AG04450 (cell line): Measurements from ENCODE around the gene PKN3. TPM values are rescaled to one million over a fixed set of nuclear protein-coding genes. Genes with fewer than 3 reads are reported as not detected.
A peak's percentile ranks its signal among the peaks of the same experiment; 100 is the strongest.

ENCODE experiments used
- CTCF ChIA-PET: fragments of 300-600, 350-600 bp; formaldehyde crosslinking; extraction: SDS; loops from one replicate; lab custom pipeline; 2022; ENCODE audit warnings: antibody characterized with exemption, inconsistent platforms; lab: Charles Lee
- POLR2A ChIA-PET: fragments of 350-600 bp; formaldehyde crosslinking; extraction: SDS; loops from one replicate; lab custom pipeline; 2021; ENCODE audit warnings: antibody characterized with exemption, inconsistent platforms; lab: Yijun Ruan, JAX
- DNase-seq: peaks from one replicate; pipeline ENCODE4 v3.0.0-alpha.2; 2011; ENCODE audit warnings: low read depth, low spot score
- H3K27ac ChIP-seq: one replicate; pipeline ENCODE4 v1.5.1; 2012; ENCODE audit warnings: low read depth, low read length, control low read depth
- H3K27me3 ChIP-seq: one replicate; pipeline ENCODE4 v1.6.0; 2012; ENCODE audit warnings: low read length; ENCODE audit not compliant: control insufficient read depth, insufficient read depth
- H3K4me3 ChIP-seq: 2 replicates; pipeline ENCODE4 v1.5.1; 2011; ENCODE audit warnings: mild to moderate bottlenecking, low read depth, low read length, control low read depth
- H3K9me3 ChIP-seq: 2 replicates; pipeline ENCODE4 v1.5.1; 2012; ENCODE audit warnings: low read length; ENCODE audit not compliant: control insufficient read depth, insufficient read depth
- polyA plus RNA-seq: library from polyadenylated mRNA; depleted of rRNA; stranded (reverse); fragments of >200 nt; gene quantifications from 2 replicates; pipeline ENCODE4 v1.2.3, GENCODE V29; 2011
- TF ChIP-seq, protein P1 (sequence below): IDR thresholded peaks from 2 replicates; pipeline ENCODE4 v1.5.1; 2011; ENCODE audit warnings: low read depth, low read length, control low read depth, inconsistent platforms

Gene PKN3
- polyA plus RNA-seq, 1 experiment: 2.2 TPM

- H3K9me3 ChIP-seq: no peaks in the 10 kb centered on the region; the same call in 1 of the 2 replicates
- H3K4me3 ChIP-seq: no peak overlapping the region
- H3K27ac ChIP-seq: no peak overlapping the region
- ChIA-PET POLR2A (no interaction called here), CTCF (interaction anchor here (0.5 to 3.1 kb wide), 13 partner anchors 8 to 390 kb away, joined by 3 to 22 read pairs (median 4); partner anchors contain the start of genes ENDOG, PKN3 and ZDHHC12)
- TF ChIP-seq, protein P1, sequence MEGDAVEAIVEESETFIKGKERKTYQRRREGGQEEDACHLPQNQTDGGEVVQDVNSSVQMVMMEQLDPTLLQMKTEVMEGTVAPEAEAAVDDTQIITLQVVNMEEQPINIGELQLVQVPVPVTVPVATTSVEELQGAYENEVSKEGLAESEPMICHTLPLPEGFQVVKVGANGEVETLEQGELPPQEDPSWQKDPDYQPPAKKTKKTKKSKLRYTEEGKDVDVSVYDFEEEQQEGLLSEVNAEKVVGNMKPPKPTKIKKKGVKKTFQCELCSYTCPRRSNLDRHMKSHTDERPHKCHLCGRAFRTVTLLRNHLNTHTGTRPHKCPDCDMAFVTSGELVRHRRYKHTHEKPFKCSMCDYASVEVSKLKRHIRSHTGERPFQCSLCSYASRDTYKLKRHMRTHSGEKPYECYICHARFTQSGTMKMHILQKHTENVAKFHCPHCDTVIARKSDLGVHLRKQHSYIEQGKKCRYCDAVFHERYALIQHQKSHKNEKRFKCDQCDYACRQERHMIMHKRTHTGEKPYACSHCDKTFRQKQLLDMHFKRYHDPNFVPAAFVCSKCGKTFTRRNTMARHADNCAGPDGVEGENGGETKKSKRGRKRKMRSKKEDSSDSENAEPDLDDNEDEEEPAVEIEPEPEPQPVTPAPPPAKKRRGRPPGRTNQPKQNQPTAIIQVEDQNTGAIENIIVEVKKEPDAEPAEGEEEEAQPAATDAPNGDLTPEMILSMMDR: no peak
- DNase-seq: no peak
- H3K27me3 ChIP-seq: no peaks in the 10 kb centered on the region
These were observed 30.3 kb downstream of the PKN3 start for GRCh38 chr9:128732576-128732975.

GRCh38 chr9:128733256-128733655, 31.0 kb downstream of the PKN3 start:
- TF ChIP-seq, protein P1: peak; percentile 83
- POLR2A ChIA-PET: no interaction called here
- CTCF ChIA-PET: interaction anchor here (0.5 to 3.1 kb wide), 14 partner anchors 9 to 390 kb away, joined by 3 to 22 read pairs (median 4); partner anchors contain the start of genes ENDOG, PKN3 and ZDHHC12
- no peaks in the 10 kb centered on the region; the same call in 1 of the 2 replicates for H3K9me3 ChIP-seq
- H3K27me3 ChIP-seq: no peaks in the 10 kb centered on the region
- no peak overlapping the region for H3K4me3 ChIP-seq
- peak; percentile 53 for DNase-seq
- H3K27ac ChIP-seq: no peak overlapping the region

DNA sequence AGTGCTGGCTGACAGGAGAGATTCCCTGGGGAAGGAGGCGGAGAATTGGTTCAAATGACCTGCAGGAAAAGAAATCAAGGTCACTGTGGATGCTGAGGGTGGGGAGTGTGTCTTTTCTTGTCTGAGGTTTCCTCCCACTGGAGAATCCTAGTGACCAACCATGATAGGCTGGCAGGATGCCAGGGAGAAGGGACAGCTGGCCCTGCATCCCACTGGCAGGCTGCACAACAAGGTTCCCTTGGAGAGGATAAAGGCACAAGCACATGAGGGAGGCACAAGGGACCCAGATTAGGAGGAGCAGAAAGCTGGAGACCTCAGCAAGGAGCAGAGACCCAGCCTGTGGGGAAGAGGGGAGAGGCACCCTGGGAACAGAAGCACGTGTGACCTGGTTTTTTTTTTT, 33.1 kb downstream of the PKN3 start:
- ChIA-PET CTCF (interaction anchor here (1.1 kb wide), 1 partner anchor 83 kb away, joined by 3 read pairs; the partner anchor contains the start of gene ENDOG), POLR2A (no interaction called here)
- TF ChIP-seq, protein P1: no peak
- Histone ChIP-seq H3K9me3 (no peaks in the 10 kb centered on the region), H3K4me3 (no peak overlapping the region), H3K27ac (no peak overlapping the region), H3K27me3 (no peaks in the 10 kb centered on the region)
- no peak for DNase-seq

- DNase-seq: no peak
- no peaks in the 10 kb centered on the region for H3K9me3 ChIP-seq
- no peak overlapping the region for H3K4me3 ChIP-seq
- no peak overlapping the region for H3K27ac ChIP-seq
- POLR2A ChIA-PET: no interaction called here
- H3K27me3 ChIP-seq: no peaks in the 10 kb centered on the region
- CTCF ChIA-PET: interaction anchor here (1.1 to 1.2 kb wide), 2 partner anchors 10 to 41 kb away, joined by 3 to 4 read pairs; partner anchors contain the start of gene PKN3
- TF ChIP-seq, protein P1: no peak
These were observed 40.1 kb downstream of the PKN3 start for GRCh38 chr9:128742401-128742800.

DNA sequence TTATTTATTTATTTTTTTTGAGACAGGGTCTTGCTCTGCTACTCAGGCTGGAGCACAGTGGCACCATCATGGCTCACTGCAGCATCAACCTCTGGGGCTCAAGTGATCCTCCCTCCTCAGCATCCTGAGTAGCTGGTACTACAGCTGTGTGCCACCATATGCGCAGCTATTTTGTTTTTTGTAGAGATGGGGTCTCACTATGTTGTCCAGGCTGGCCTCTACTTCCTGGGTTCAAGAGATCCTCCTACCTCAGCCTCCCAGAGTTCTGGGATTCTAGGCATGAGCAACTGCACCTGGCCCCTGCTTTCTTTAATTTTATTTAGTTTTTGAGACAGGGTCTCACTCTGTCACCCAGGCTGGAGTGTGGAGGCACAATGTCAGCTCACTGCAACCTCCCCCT, 41.1 kb downstream of the PKN3 start:
- no peak for DNase-seq
- CTCF ChIA-PET: no interaction called here
- TF ChIP-seq, protein P1: no peak
- POLR2A ChIA-PET: interaction anchor here (0.7 kb wide), 1 partner anchor 9 kb away, joined by 3 read pairs; no protein-coding TSS in a partner anchor
- no peak overlapping the region for H3K27ac ChIP-seq
- no peaks in the 10 kb centered on the region for H3K9me3 ChIP-seq
- no peak overlapping the region for H3K4me3 ChIP-seq
- H3K27me3 ChIP-seq: no peaks in the 10 kb centered on the region
